MM.1S (cell line): Measurements from ENCODE around the gene CFAP46.

ENCODE experiments used
- CTCF ChIP-seq: fragments of 300-600 bp; sonication (generic); IDR thresholded peaks from 2 replicates; pipeline ENCODE4 v1.5.1; 2016; ENCODE audit warnings: antibody characterized with exemption, low read length, mixed read lengths
- EZH2 ChIP-seq: fragments of 300-600 bp; sonication (generic); optimal IDR thresholded peaks from 2 replicates; pipeline ENCODE3; 2017; ENCODE audit warnings: low read depth, mild to moderate bottlenecking, antibody characterized with exemption, low read length, mixed read lengths
- EZH2phosphoT487 ChIP-seq: fragments of 300-600 bp; sonication (generic); IDR thresholded peaks from 2 replicates; pipeline ENCODE4 v1.6.1; 2018; ENCODE audit warnings: antibody characterized with exemption, low read length

- TF ChIP-seq CTCF, result no peak
- no peak for TF ChIP-seq EZH2phosphoT487
- no peak for TF ChIP-seq EZH2
Observed at GRCh38 chr10:132810807-132811700, 131.3 kb downstream of the CFAP46 start.
